Testis (tissue), 2 donors: ENCODE measurements around the gene NUF2.

Experiments
- CTCF ChIP-seq, 3 experiments: fragments of 450-650 bp in 2 of 3; fragments of 200-600 bp in 1 of 3; sonication (generic) in 1 of 3; IDR thresholded peaks; one replicate each; pipeline ENCODE4 v1.5.1; 2016 to 2019; ENCODE audit warnings: antibody characterized with exemption in 3 of 3, mild to moderate bottlenecking in 2 of 3, moderate library complexity in 1 of 3
- POLR2A ChIP-seq: fragments of 450-650 bp; IDR thresholded peaks from one replicate; pipeline ENCODE4 v1.6.1; 2017; ENCODE audit warnings: antibody characterized with exemption, mild to moderate bottlenecking, moderate library complexity

DNA sequence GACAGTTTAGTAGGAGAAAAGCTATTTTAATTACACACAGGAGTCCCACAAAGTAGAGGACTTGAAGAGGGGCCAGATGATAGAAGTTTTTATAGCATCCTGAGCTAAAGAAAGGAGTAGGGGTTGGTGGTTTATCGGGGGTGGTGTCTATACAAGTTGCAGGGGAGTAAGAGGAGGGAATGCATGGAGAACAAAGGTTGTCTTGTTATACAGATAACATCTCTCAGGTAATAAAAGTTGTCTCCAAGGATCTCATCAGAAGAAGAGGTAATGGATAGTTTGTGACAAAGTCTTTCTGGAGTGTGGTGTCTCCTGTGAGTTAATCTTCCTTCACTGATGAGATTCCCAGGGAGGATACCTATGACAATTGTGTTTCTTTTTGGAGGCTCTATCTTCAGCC is 23.4 kb upstream of the NUF2 start:
- TF ChIP-seq POLR2A, result no peak
- TF ChIP-seq CTCF (IDR thresholded peaks at IDR 0.05), result no peak
